GM12878 (cell line): ENCODE data around the gene ZNF827. TPM values are rescaled to one million over a fixed set of nuclear protein-coding genes. Genes with fewer than 3 reads are reported as not detected.

Experiments used
- ATAC-seq: fragments of 200-7000 bp; cut with Tn5 transposase; 3 replicates; pipeline ENCODE4 v1.9.1; 2020; ENCODE audit warnings: mild to moderate bottlenecking, moderate library complexity
- BruUV-seq: library from RNA; stranded (reverse); fragments of 400-500 nt; replicated peaks from 2 replicates; lab custom pipeline; 2021; lab: Mats Ljungman, UMichigan
- CTCF ChIA-PET: fragments of 300-600 bp; sonication (Branson Sonifier 250); formaldehyde crosslinking; extraction: SDS; loops from one replicate; lab custom pipeline; 2021; ENCODE audit warnings: inconsistent platforms; lab: Yijun Ruan, JAX
- POLR2A ChIA-PET: fragments of 350-600 bp; formaldehyde crosslinking; extraction: SDS; loops from one replicate; lab custom pipeline; 2021; ENCODE audit warnings: inconsistent platforms; lab: Charles Lee
- RAD21 ChIA-PET: fragments of 300-600 bp; sonication (Branson Sonifier 250); formaldehyde crosslinking; loops from one replicate; lab custom pipeline; 2023; ENCODE audit warnings: antibody characterized with exemption; ENCODE audit not compliant: unreplicated experiment; lab: Charles Lee
- SMC1A ChIA-PET: fragments of 300-600 bp; sonication (Branson Sonifier 250); formaldehyde crosslinking; loops from one replicate; lab custom pipeline; 2023; ENCODE audit not compliant: unreplicated experiment, uncharacterized antibody; lab: Charles Lee
- DNase-seq: peaks from one replicate; pipeline ENCODE4 v3.0.0-alpha.2; 2011; ENCODE audit warnings: low read depth, low spot score
- FAIRE-seq: peaks from 3 replicates; lab custom pipeline; 2011; peaks lifted over from hg19 to GRCh38; lab: Jason Lieb, UNC
- H2AFZ ChIP-seq: 2 replicates; pipeline ENCODE4 v1.6.0; 2011; ENCODE audit warnings: low read depth, low read length, control low read depth; ENCODE audit not compliant: control insufficient read depth
- H3K27ac ChIP-seq: 2 replicates; pipeline ENCODE4 v1.5.1; 2011; ENCODE audit warnings: control low read depth; ENCODE audit not compliant: control insufficient read depth, insufficient read depth
- H3K27me3 ChIP-seq, 2 experiments: replicated peaks in 1 of 2; 2 replicates each; pipeline versions ENCODE4 v1.6.0 to v1.6.1; 2011; ENCODE audit warnings: low read length in 1 of 2; ENCODE audit not compliant: control insufficient read depth in 2 of 2, insufficient read depth in 2 of 2
- H3K36me3 ChIP-seq, 2 experiments: 2 replicates each; pipeline ENCODE4 v1.5.1; 2011; ENCODE audit warnings: low read length in 1 of 2; ENCODE audit not compliant: control insufficient read depth in 2 of 2, insufficient read depth in 2 of 2
- H3K4me1 ChIP-seq: 2 replicates; pipeline ENCODE4 v1.6.1; 2011; ENCODE audit warnings: mild to moderate bottlenecking, low read length, moderate library complexity, mixed read lengths; ENCODE audit not compliant: control insufficient read depth, insufficient read depth
- H3K4me2 ChIP-seq: 2 replicates; pipeline ENCODE4 v1.6.0; 2011; ENCODE audit warnings: control low read depth; ENCODE audit not compliant: control insufficient read depth, insufficient read depth
- H3K4me3 ChIP-seq: fragments of 200-600 bp; sonication (generic); 2 replicates; pipeline ENCODE4 v1.5.1; 2016
- H3K79me2 ChIP-seq: 2 replicates; pipeline ENCODE4 v1.6.0; 2011; ENCODE audit warnings: low read length; ENCODE audit not compliant: control insufficient read depth, insufficient read depth
- H3K9ac ChIP-seq: 2 replicates; pipeline ENCODE4 v1.8.0; 2011; ENCODE audit warnings: low read length, control low read depth, mixed read lengths; ENCODE audit not compliant: control insufficient read depth, insufficient read depth
- H3K9me3 ChIP-seq: replicated peaks from 3 replicates; pipeline ENCODE4 v1.5.1; 2011; ENCODE audit warnings: mild to moderate bottlenecking, low read length; ENCODE audit not compliant: control insufficient read depth, insufficient read depth
- H4K20me1 ChIP-seq: 2 replicates; pipeline ENCODE4 v1.6.0; 2011; ENCODE audit not compliant: control insufficient read depth, insufficient read depth
- BACH1 ChIP-seq: fragments of 450-650 bp; IDR thresholded peaks from 2 replicates; pipeline ENCODE4 v1.6.1; 2017; ENCODE audit warnings: mild to moderate bottlenecking, borderline replicate concordance
- BRCA1 ChIP-seq: IDR thresholded peaks from 2 replicates; pipeline ENCODE4 v1.6.1; 2011; ENCODE audit warnings: low read depth, low read length, improper control_type of control experiment
- CREB1 ChIP-seq: IDR thresholded peaks from 2 replicates; pipeline ENCODE4 v1.6.1; 2012; ENCODE audit warnings: low read depth, mild to moderate bottlenecking, inconsistent platforms
- HSF1 ChIP-seq: fragments of 150-350 bp; IDR thresholded peaks from 2 replicates; pipeline ENCODE4 v1.6.1; 2014; ENCODE audit warnings: mild to moderate bottlenecking, low read depth, low read length
- IKZF1 ChIP-seq: fragments of 450-650 bp; conservative IDR thresholded peaks from 2 replicates; pipeline ENCODE4 v1.6.1; 2017; ENCODE audit warnings: antibody characterized with exemption, mild to moderate bottlenecking
- JUNB ChIP-seq: IDR thresholded peaks from 2 replicates; pipeline ENCODE4 v1.6.1; 2016; ENCODE audit warnings: antibody characterized with exemption, mild to moderate bottlenecking
- MYB ChIP-seq: fragments of 150-350 bp; IDR thresholded peaks from 2 replicates; pipeline ENCODE4 v1.6.1; 2014; ENCODE audit warnings: mild to moderate bottlenecking, low read depth, low read length, borderline replicate concordance
- NR2C2 ChIP-seq: IDR thresholded peaks from 2 replicates; pipeline ENCODE4 v1.6.1; 2011; ENCODE audit warnings: borderline replicate concordance, low read depth; ENCODE audit not compliant: control insufficient read depth, insufficient read length
- POLR2AphosphoS5 ChIP-seq: IDR thresholded peaks from 2 replicates; pipeline ENCODE4 v1.6.1; 2011; ENCODE audit warnings: mild to moderate bottlenecking, low read length, inconsistent platforms
- SIN3A ChIP-seq: IDR thresholded peaks from 2 replicates; pipeline ENCODE4 v1.6.1; 2012; ENCODE audit warnings: low read depth, low read length, improper control_type of control experiment
- SMC3 ChIP-seq: IDR thresholded peaks from 2 replicates; pipeline ENCODE4 v1.6.1; 2011; ENCODE audit warnings: low read length, improper control_type of control experiment, borderline replicate concordance
- TAF1 ChIP-seq: IDR thresholded peaks from 2 replicates; pipeline ENCODE4 v1.6.1; 2011; ENCODE audit warnings: mild to moderate bottlenecking, low read depth, low read length, borderline replicate concordance
- WGBS: methylation state at CpG from one replicate; pipeline ENCODE4 v1.1.6; 2016; ENCODE audit warnings: low lambda C conversion rate; ENCODE audit not compliant: insufficient replicate concordance, insufficient coverage; ENCODE audit errors: missing lambda C conversion rate; 5-methylcytosine and 5-hydroxymethylcytosine counted together
- in situ Hi-C: fragments of 300-500 bp; cut with MboI; formaldehyde crosslinking; loops from 9 replicates; pipeline ENCODE4 v1.14.3; 2018; ENCODE audit warnings: mixed read lengths
- intact Hi-C: fragments of 100-400 bp; cut with micrococcal nuclease; formaldehyde crosslinking; loops from one replicate; pipeline ENCODE4 v1.14.2; 2022; ENCODE audit not compliant: unreplicated experiment
- polyA plus RNA-seq, 11 experiments: library from polyadenylated mRNA; depleted of rRNA in 4 of 11; unstranded in 6 of 11; stranded (reverse) in 5 of 11; fragments of >200 nt; fragmentation: Nextera tagmentation in 4 of 11; fragmentation: Illumina TruSeq in 1 of 11; extraction: Ambion mirVana in 4 of 11; extraction: Trizol in 1 of 11; gene quantifications; 1 replicate in 1 of 11; 2 replicates in 10 of 11; pipeline versions ENCODE4 v1.2.1 to v1.2.3, GENCODE V29; 2011 to 2016; ENCODE audit warnings: inconsistent platforms in 2 of 11, missing spikeins in 2 of 11, low read depth in 1 of 11
- total RNA-seq, 4 experiments: library from RNA; depleted of rRNA in 3 of 4; stranded (reverse); fragments of >200 nt in 3 of 4; fragmentation: Illumina TruSeq in 1 of 4; extraction: Trizol in 1 of 4; gene quantifications; 2 replicates each; pipeline versions ENCODE4 v1.2.1 to v1.2.3, GENCODE V29; 2013 to 2021

Gene ZNF827
- total and polyA plus RNA-seq, 10 of the 15 experiments (the other 5 are each of a cell fraction or from before 2014, with no cell fraction given) = 3.8 to 31.5 (median 13.6) TPM

GRCh38 chr4:145756244-145756643 is 182.4 kb downstream of the ZNF827 start (continued):
- TF ChIP-seq TAF1 = no peak
- no peak for TF ChIP-seq MYB

GRCh38 chr4:145755802-145756201 is 182.8 kb downstream of the ZNF827 start:
- ChIA-PET CTCF (no interaction called here), RAD21 (no interaction called here), SMC1A (interaction anchor here (1.5 kb wide), 1 partner anchor 12 kb away, joined by 5 read pairs; no protein-coding TSS in a partner anchor), POLR2A (no interaction called here)
- H3K79me2 ChIP-seq = no peaks in the 10 kb centered on the region
- H3K4me3 ChIP-seq = no peak overlapping the region
- no peak overlapping the region for H3K9ac ChIP-seq
- H3K9me3 ChIP-seq = no peaks in the 10 kb centered on the region
- in situ Hi-C loops = no loop called here
- BruUV-seq = no TSS peak
- H3K27ac ChIP-seq = no peak overlapping the region
- 100% methylated on average over 2 of the region's 2 CpGs for WGBS
- intact Hi-C loops = no loop called here
- H3K4me2 ChIP-seq = no peak overlapping the region
- ATAC-seq = no peak
- TF ChIP-seq JUNB (no peak), POLR2AphosphoS5 (0 out of 2 replicates have a peak, but pooled peaks have one; percentile 24)
- peaks cover 0 to 4% of the 10 kb centered on the region in 2 experiments; a peak in 2 of 4 replicates for H3K36me3 ChIP-seq
- FAIRE-seq = no peak
- H2AFZ ChIP-seq = no peak overlapping the region
- no peaks in the 10 kb centered on the region for H3K27me3 ChIP-seq
- no peaks in the 10 kb centered on the region for H3K4me1 ChIP-seq
- H4K20me1 ChIP-seq = no peaks in the 10 kb centered on the region
- DNase-seq = no peak

- Histone ChIP-seq H3K4me1 (no peaks in the 10 kb centered on the region), H2AFZ (no peak overlapping the region), H4K20me1 (no peaks in the 10 kb centered on the region), H3K79me2 (no peaks in the 10 kb centered on the region), H3K4me2 (no peak overlapping the region), H3K36me3 (no peaks in the 10 kb centered on the region), H3K27me3 (peaks cover 0 to 5% of the 10 kb centered on the region in 2 experiments; a peak in 1 of 4 replicates), H3K9me3 (no peaks in the 10 kb centered on the region), H3K27ac (no peak overlapping the region), H3K4me3 (no peak overlapping the region), H3K9ac (no peak overlapping the region)
- no peak for DNase-seq
- SMC1A ChIA-PET = interaction anchor here (0.9 to 1.6 kb wide), 3 partner anchors 13 to 52 kb away, joined by 3 to 5 read pairs (median 4); no protein-coding TSS in a partner anchor
- 62% methylated on average over 2 of the region's 2 CpGs for WGBS
- POLR2A ChIA-PET = interaction anchor here (0.7 kb wide), 1 partner anchor 238 kb away, joined by 3 read pairs; no protein-coding TSS in a partner anchor
- CTCF ChIA-PET = interaction anchor here (0.7 kb wide), 1 partner anchor 48 kb away, joined by 5 read pairs; no protein-coding TSS in a partner anchor
- no peak for FAIRE-seq
- no peak for TF ChIP-seq BACH1
- no peak for TF ChIP-seq SIN3A
- TF ChIP-seq NR2C2 = no peak
- TF ChIP-seq BRCA1 = no peak
- no peak for TF ChIP-seq HSF1
- no peak for TF ChIP-seq CREB1
- TF ChIP-seq SMC3 = no peak
- TF ChIP-seq IKZF1 = no peak
- intact Hi-C loops = no loop called here
- RAD21 ChIA-PET = no interaction called here
- ATAC-seq = no peak
- in situ Hi-C loops = no loop called here
- BruUV-seq = no TSS peak
Observed at GRCh38 chr4:145743641-145744040, 195.0 kb downstream of the ZNF827 start.
